NOMO-1 treated with DMSO at 0.1 percent for 48 hours (cell line): ENCODE results near the gene CD1C.
A peak's percentile ranks its signal among the peaks of the same experiment; 100 is the strongest.
"Not testable (repeated sequence)": the region's sequence is repeated elsewhere in the genome, so short reads cannot be mapped to it uniquely, and the experiment has no call there.

Experiments used
- DNase-seq: peaks from one replicate; lab custom pipeline; 2025; ENCODE audit not compliant: unreplicated experiment; lab: John Stamatoyannopoulos, UW

The CD1C gene

GRCh38 chr1:158289811-158290210 lies at the start of gene CD1C:
Gene CD1C (plus strand): TSS chr1:158289923. CDS start chr1:158290065, 142 bp downstream.
- no peak for DNase-seq

GRCh38 chr1:158246650-158247049 lies 43.1 kb upstream of the CD1C start:
- peak; percentile 6 for DNase-seq

- peak; percentile 93 for DNase-seq
These were observed 41.6 kb upstream of the CD1C start for GRCh38 chr1:158248118-158248517.

- DNase-seq = peak; percentile 65
These were observed 41.0 kb upstream of the CD1C start for GRCh38 chr1:158248771-158249170.

- DNase-seq = no peak
These were observed 40.1 kb upstream of the CD1C start for GRCh38 chr1:158249646-158250045.

- DNase-seq = peak; percentile 37
These were observed 38.6 kb upstream of the CD1C start for GRCh38 chr1:158251163-158251562.

GRCh38 chr1:158255656-158256055 lies 34.1 kb upstream of the CD1C start:
- no peak for DNase-seq

- not testable (repeated sequence) for DNase-seq
These were observed 33.0 kb upstream of the CD1C start for GRCh38 chr1:158256747-158257146.

GRCh38 chr1:158257888-158258287 lies 31.8 kb upstream of the CD1C start:
- DNase-seq = peak; percentile 45

- DNase-seq = no peak
These were observed 30.6 kb upstream of the CD1C start for GRCh38 chr1:158259117-158259516.

GRCh38 chr1:158272681-158273080 lies 17.0 kb upstream of the CD1C start:
- no peak for DNase-seq

- DNase-seq = no peak
These were observed 14.9 kb upstream of the CD1C start for GRCh38 chr1:158274797-158275196.

- DNase-seq = not testable (repeated sequence)
These were observed 7.3 kb upstream of the CD1C start for GRCh38 chr1:158282421-158282820.

GRCh38 chr1:158283965-158284364 lies 5.8 kb upstream of the CD1C start:
- DNase-seq = peak; percentile 84

- peak; percentile 98 for DNase-seq
These were observed 3.9 kb upstream of the CD1C start for GRCh38 chr1:158285756-158286241.

GRCh38 chr1:158286487-158286886 lies 3.2 kb upstream of the CD1C start:
- no peak for DNase-seq

GRCh38 chr1:158286941-158287346 lies 2.8 kb upstream of the CD1C start:
- no peak for DNase-seq

- DNase-seq = peak; percentile 60
These were observed 660 bp downstream of the CD1C start for GRCh38 chr1:158290321-158290844.

GRCh38 chr1:158295791-158296190 lies 6.1 kb downstream of the CD1C start:
- no peak for DNase-seq

- no peak for DNase-seq
These were observed 20.9 kb downstream of the CD1C start for GRCh38 chr1:158310623-158311022.

GRCh38 chr1:158311066-158311465 lies 21.3 kb downstream of the CD1C start:
- no peak for DNase-seq

GRCh38 chr1:158323866-158324265 lies 34.1 kb downstream of the CD1C start:
- DNase-seq = no peak

- no peak for DNase-seq
These were observed 34.7 kb downstream of the CD1C start for GRCh38 chr1:158324395-158324794.
